Activated CD4-positive, alpha-beta T cell treated with anti-CD3 and anti-CD28 coated beads, Interleukin-2, amount 50 U/mL, for 4 hours (primary cell): Measurements from ENCODE around the gene PRR20B.
"Not testable (repeated sequence)": the region's sequence is repeated elsewhere in the genome, so short reads cannot be mapped to it uniquely, and the experiment has no call there.

Source experiments
- DNase-seq, 2 experiments: peaks; one replicate each; pipeline ENCODE4 v3.0.0-alpha.2; 2020

The PRR20B gene

DNA sequence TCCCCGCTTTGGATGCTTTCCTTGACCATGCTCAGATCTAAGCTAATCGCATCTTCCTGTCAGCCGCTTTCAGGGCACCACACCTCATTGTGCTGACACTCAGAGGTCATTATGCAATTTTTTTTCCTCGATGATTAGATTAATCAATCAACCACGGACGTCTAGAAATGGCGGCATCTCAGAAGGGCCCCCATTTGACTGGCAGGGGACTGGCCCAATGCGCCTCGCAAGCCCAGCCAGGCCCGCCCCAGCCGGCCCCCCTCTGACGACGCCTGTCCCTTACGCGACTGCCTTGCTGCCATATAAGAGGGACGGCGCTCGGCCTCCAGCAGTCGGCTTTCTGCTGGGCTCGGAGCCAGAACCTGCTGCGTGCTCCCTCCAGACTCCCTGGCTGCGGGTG, at the start of gene PRR20B:
TSS of gene PRR20B (plus strand) at position 301 of the 400 bp plus-strand sequence. CDS start 387 bp downstream, outside the sequence.
- DNase-seq = not testable (repeated sequence)

DNA sequence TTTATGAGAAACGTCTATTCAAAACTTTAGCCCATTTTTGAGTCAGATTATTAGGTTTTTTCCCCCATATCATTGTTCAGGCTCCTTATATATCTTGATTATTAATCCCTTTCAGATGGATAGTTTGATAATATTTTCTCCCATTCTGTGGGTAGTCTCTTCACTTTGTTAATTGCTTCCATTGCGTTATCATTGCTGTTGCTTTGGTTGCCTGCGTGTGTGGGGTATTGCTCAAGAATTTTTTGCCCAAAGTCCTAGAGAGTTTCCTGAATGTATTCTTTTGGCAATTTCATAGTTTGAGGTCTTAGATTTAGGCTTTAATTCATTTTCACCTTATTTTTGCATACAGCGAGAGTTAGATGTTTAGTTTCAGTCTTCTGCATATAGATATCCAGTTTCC, 32.3 kb upstream of the PRR20B start:
- DNase-seq = no peak

DNA sequence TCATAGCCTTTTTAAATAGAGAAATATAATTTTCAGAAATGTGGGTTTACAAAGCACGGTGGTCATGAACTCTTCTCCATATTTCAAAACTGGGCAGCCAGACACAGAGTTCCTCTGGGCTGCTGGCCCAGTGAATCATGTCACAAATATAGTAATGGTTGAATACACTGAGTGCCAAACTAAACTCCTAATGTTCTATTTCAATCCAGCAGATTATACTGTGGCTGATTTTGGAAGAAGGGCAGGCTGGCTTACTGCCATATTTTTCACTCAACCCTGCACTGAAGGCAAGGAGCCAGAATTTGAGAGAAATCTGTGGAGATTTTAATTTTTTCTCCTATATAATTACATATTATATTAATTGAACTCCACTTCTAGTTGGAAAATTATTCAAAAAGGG, 23.6 kb upstream of the PRR20B start:
- no peak for DNase-seq

DNA sequence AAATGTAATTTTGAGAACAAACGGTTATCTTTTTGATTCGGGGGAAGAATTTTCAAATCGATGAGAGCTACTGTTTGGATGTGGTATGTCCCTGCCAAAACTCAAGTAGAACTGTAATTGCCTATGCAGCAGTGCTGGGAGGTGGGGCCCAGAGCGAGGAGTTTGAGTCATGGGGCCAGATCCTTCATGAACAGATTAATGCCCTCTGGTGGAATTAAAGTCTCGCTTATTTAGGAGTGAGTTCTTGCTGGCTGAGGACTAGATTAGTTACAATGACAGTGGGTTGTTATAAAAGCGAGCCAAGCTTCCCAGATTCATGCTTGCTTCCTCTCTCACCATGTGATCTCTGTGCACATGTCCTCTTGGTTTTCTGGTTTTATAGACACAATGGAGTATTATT, 18.4 kb upstream of the PRR20B start:
- DNase-seq = no peak

DNA sequence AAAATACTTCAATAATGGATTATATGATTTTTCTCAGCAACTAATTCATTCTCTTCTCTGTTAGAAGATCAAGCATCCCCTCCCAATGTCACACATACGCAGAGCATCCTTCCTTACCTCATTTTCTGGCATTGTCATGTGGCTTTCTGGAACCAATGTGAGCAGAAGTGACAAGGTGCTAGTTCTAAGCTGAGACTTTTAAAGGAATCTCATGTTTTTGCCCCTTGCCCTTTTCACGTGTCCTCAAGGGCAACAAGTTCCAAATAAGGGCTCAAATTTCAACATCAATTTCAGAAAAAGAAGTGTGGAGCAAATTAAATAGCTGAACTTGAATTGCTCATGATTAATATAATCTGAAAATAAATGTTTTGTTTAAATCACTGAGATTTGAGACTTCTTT, 11.2 kb upstream of the PRR20B start:
- DNase-seq = no peak

DNA sequence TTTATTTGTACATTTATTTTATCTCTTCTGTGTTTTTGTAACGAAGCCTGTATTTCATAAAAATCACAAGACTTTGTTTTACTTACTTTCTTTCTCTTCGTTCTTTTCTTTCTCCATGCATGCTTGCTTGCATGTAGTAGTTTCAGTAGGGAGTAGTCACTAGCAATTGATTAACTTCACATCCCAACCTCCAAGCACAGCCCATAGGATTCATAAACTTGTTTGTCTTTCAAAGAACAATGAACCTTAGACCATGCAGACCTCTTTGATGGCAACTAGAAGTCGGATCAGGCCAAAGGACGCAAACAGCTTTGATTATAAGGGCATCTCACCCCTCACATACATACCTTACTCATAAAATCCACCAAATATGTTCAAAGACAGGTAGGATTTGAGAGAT, 9.7 kb upstream of the PRR20B start:
- no peak for DNase-seq

DNA sequence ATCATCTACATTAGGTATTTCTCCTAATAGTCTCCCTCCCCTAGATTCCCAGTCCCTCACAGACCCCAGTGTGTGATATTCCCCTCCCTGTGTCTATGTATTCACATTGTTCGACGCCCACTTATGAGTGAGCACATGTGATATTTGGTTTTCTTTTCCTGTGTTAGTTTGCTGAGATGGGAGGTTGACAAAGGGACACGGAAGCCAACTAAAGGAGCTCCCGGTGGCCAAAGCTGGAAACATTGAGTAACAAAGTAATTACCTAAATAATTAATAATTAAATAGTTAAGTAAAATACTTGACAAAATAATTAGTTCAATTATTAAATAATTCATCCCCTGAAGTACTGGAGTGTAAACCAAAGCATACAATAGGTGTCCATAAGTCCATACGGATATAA, 8.3 kb upstream of the PRR20B start:
- no peak for DNase-seq

DNA sequence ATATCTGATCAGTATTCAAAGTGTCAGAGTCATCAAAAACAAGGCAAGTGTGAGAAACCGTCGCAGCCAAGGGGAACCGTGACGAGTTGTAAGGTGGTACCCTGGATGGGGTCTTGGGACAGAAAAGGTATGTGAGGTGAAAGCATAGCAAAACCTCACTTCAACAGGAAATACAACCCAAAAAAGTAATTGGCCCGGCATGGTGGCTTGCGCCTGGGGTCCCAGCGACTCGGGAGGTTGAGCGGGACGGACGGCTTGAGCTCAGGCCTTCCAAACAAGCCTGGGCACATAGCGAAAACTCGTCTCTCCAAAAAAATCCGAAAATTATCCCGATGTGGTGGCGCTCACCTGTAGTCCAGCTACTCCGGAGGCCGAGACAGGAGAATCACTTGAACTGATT, 7.5 kb upstream of the PRR20B start:
- not testable (repeated sequence) for DNase-seq

DNA sequence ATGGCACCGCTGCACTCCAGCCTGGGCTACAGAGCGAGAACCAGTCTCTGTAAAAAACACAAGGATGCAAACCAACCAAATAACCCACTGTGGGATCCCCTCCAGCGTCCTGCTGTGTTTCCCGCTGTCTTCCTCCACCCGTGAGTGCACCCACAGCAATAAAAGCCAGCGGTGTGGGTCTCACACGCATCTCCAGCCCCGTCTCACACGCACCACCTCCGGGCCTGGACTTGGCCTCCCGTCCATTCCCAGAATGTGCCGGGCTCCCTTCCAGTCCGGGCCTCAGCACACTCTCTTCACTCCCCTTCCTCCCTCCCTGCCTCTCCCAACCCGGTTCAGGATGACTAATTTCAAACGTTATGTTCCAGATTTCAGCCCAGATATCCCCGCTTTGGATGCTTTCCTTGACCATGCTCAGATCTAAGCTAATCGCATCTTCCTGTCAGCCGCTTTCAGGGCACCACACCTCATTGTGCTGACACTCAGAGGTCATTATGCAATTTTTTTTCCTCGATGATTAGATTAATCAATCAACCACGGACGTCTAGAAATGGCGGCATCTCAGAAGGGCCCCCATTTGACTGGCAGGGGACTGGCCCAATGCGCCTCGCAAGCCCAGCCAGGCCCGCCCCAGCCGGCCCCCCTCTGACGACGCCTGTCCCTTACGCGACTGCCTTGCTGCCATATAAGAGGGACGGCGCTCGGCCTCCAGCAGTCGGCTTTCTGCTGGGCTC, 6.9 kb upstream of the PRR20B start, which contains the start of gene PRR20A:
TSS of gene PRR20A (plus strand) at position 684 of the 734 bp plus-strand sequence. CDS start 387 bp downstream, outside the sequence.
- DNase-seq = not testable (repeated sequence)

DNA sequence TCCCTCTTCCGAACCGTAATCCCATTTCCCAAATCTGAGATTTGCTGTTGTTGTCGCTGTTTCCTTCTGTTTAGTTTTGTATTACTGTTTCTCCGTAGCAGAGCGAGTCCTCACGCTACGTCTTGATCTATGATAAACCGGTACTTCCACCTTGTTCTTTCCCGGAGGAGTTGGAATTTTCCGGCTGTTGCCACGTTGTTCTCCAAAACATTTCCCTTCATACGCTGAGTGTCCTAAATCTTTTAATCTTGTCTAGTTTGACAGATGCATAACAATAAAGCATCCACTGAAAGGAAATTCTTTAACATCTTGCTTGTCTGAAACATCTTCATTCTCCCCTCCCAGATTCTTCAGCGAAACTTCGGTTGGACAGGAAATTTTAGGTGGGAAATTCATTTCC, 818 bp downstream of the PRR20B start:
- DNase-seq = not testable (repeated sequence)

DNA sequence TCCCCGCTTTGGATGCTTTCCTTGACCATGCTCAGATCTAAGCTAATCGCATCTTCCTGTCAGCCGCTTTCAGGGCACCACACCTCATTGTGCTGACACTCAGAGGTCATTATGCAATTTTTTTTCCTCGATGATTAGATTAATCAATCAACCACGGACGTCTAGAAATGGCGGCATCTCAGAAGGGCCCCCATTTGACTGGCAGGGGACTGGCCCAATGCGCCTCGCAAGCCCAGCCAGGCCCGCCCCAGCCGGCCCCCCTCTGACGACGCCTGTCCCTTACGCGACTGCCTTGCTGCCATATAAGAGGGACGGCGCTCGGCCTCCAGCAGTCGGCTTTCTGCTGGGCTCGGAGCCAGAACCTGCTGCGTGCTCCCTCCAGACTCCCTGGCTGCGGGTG, 6.5 kb downstream of the PRR20B start, which contains the start of gene PRR20C:
TSS of gene PRR20C (plus strand) at position 301 of the 400 bp plus-strand sequence. CDS start 387 bp downstream, outside the sequence.
- not testable (repeated sequence) for DNase-seq

DNA sequence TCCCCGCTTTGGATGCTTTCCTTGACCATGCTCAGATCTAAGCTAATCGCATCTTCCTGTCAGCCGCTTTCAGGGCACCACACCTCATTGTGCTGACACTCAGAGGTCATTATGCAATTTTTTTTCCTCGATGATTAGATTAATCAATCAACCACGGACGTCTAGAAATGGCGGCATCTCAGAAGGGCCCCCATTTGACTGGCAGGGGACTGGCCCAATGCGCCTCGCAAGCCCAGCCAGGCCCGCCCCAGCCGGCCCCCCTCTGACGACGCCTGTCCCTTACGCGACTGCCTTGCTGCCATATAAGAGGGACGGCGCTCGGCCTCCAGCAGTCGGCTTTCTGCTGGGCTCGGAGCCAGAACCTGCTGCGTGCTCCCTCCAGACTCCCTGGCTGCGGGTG, 13.0 kb downstream of the PRR20B start, which contains the start of gene PRR20D:
TSS of gene PRR20D (plus strand) at position 301 of the 400 bp plus-strand sequence. CDS start 387 bp downstream, outside the sequence.
- not testable (repeated sequence) for DNase-seq

DNA sequence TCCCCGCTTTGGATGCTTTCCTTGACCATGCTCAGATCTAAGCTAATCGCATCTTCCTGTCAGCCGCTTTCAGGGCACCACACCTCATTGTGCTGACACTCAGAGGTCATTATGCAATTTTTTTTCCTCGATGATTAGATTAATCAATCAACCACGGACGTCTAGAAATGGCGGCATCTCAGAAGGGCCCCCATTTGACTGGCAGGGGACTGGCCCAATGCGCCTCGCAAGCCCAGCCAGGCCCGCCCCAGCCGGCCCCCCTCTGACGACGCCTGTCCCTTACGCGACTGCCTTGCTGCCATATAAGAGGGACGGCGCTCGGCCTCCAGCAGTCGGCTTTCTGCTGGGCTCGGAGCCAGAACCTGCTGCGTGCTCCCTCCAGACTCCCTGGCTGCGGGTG, 19.6 kb downstream of the PRR20B start, which contains the start of gene PRR20E:
TSS of gene PRR20E (plus strand) at position 301 of the 400 bp plus-strand sequence. CDS start 387 bp downstream, outside the sequence.
- not testable (repeated sequence) for DNase-seq

DNA sequence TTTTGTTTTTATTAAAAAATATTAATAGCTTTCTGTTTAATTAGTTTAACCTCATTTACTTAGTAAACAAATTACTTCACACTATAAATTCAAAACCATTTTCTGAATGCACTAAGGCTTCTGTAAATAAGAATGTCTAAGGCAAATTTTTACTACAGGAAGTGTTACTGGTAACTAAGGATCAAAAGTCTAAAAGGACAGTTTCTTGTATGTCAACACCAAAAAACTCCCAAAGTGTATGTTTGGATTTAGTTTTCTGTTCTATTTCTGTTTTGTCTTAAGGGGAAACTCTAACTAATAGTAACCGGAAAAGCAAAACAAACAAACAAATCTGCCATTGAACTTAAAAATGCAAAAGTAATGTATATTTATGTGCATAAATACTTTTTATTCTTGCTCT, 44.4 kb downstream of the PRR20B start:
- no peak for DNase-seq
